ENCODE measurements around the gene MTRF1.

MTRF1 gene, protein sequence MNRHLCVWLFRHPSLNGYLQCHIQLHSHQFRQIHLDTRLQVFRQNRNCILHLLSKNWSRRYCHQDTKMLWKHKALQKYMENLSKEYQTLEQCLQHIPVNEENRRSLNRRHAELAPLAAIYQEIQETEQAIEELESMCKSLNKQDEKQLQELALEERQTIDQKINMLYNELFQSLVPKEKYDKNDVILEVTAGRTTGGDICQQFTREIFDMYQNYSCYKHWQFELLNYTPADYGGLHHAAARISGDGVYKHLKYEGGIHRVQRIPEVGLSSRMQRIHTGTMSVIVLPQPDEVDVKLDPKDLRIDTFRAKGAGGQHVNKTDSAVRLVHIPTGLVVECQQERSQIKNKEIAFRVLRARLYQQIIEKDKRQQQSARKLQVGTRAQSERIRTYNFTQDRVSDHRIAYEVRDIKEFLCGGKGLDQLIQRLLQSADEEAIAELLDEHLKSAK

DNA sequence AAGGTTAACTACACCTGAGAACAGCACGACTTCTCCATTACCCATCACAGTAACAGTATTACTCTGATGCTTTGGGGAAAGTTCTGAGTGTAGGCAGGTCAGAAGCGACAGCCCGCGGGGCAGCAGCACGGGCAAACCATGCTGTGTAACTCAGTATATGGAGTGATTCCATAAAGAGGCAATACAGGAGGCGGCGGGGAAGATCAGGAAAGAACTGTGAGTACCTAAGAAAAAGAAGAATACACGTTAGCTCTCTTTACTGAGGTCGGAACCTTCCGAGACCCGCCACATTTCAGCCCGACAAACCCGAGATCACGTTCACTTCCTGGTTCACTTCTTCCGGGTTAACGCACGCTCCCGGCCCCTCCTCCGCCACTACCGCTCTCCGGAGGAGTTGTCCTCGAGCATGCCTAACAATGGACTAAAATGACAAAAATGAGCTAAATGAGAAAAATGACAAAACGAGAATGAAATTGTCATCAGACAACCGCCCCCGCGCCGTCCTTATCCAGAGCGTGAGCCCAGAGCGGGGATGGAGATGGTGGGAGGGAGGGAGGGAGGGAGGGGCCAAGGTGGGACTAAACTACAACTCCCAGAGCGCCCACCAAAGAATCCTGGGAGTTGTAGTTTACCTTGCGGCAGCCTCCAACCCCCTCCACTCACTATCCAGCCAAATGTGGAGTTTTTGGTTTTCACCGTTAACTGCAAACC, at the start of gene MTRF1:
MTRF1 (minus strand) TSS at position 316 of the 711 bp plus-strand sequence. CDS start 2,669 bp downstream, outside the sequence.
- peak; percentile 94 for DNase-seq

DNA sequence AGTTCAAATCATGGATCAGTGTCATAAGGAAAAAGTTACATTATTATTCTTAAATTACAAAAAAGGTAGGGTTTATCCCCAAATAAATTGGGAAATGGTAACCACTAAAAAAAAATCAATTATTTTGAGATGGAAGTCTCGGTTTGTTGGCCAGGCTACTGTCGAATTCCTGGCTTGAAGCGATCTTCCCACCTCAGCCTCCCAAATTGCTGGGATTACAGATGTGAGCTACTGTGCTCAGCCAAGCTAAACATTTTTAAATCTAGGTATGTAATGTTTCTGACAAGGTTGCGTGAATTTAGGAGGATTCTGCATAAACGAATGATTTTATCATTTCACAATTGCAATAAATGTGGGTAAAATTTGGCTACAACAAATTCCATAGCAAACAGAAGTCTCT, 49.7 kb upstream of the MTRF1 start:
- no peak for DNase-seq

DNA sequence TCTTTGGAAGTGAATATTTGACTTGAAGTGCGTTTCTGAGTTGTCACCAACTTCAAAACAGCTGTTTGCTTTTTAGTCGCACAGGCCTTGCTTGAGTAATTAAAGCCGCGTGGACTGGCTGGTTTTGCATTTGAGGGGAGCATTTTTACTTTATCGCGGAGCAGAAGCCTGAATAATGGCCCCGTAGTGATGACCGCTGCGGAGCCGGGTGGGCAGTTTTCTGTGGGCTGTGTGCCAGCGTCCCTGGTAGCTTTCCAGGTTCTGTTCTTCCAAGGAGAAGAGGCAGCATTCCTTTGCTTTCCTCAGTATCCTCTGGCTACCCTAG, 48.8 kb upstream of the MTRF1 start:
- peak; percentile 67 for DNase-seq

DNA sequence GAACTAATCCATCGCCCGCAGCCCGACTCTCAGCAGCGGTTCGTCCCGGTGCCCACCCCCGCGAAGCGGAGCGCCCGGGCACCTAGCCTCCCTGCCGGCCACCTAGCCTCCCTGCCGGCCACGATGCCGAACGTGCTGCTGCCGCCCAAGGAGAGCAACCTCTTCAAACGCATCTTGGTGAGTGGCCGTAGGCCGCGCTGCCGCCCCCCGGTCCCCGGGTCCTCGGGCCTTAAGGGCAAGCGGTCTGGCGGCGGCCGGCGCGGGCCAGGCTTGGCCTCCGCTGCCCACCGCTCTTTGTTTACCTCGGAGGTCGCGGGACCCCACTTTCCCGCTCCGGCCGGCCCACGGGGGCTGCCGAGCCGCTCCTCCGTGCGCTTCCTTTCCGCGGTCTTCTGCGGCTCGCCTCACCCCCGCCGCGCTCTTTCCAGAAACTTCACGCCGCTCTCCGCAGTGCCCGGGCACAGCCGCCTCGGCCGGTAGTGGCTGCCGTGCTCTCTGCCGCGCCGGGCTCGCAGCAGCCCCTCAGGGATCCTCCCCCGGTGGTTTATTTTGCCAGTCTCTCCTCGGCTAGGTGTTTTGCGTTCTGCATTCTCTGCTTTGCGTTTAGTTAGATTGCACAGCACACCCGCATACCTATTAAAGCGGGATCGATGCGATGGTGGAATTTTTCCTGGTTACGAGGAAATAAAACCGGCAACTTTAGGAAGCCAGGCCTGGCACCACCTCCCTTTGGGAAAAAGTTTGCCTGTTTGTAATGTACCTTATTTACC, 48.2 kb upstream of the MTRF1 start:
- DNase-seq, result peak; percentile 73

DNA sequence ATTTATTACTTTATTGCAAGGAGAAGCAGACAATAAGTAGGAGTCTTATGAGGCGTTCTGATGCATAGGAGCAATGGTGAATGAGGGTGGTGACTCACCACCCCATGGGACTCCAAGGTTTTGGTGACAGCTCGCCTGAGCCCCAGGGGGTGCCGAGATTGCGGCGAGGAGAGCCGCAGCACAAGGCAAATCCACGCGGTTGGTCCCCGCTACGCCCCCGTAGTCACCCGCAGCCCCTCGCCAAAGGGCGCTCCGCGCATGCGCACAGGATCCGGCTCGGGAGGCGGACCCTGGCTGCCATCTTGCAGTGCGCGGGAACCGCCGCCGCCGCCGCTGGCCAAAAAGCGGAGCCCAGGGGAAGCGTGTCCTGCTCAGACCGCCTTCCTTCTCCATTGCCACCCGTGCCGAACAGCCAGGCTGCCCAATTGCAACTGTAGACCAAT, 47.6 kb upstream of the MTRF1 start, which contains the start of gene NAA16:
NAA16 (plus strand) TSS at position 305 of the 443 bp plus-strand sequence. CDS start 262 bp downstream, outside the sequence.
- peak; percentile 95 for DNase-seq

DNA sequence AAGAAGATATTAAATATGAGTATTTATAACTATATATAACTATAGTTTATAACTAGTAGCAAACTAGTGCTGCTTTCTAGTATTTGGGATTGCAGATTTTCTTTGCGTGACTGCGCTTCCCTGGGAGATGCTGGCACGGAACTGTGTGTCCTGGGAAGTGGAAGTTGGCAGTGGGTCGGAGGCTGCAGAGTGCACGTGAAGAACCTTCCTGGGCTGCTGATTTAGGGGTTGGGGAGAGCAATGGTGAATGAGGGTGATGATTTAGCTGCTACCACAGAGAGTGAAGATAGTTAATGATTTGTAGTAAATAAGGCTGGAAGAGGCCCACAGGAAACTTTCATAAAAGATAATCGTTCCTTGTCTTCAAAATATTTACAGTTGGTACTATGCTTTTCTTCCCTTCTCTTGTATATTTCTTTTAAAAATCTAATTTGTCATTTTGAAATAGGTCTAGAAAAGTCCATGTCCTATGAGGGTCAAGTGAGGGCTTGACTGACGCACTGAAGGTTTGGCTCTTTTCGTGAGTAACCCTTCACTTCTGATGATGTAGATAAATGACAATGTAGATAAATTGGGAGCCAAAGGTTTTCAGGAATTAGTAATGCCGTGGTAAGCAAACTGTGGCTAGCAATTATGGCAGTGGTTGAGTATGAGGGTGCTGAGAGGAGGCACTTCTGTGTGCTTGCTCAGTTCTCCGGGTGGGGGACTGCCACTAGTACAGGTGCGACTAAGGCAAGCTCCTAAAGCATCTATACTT, 44.7 kb upstream of the MTRF1 start:
- no peak for DNase-seq

DNA sequence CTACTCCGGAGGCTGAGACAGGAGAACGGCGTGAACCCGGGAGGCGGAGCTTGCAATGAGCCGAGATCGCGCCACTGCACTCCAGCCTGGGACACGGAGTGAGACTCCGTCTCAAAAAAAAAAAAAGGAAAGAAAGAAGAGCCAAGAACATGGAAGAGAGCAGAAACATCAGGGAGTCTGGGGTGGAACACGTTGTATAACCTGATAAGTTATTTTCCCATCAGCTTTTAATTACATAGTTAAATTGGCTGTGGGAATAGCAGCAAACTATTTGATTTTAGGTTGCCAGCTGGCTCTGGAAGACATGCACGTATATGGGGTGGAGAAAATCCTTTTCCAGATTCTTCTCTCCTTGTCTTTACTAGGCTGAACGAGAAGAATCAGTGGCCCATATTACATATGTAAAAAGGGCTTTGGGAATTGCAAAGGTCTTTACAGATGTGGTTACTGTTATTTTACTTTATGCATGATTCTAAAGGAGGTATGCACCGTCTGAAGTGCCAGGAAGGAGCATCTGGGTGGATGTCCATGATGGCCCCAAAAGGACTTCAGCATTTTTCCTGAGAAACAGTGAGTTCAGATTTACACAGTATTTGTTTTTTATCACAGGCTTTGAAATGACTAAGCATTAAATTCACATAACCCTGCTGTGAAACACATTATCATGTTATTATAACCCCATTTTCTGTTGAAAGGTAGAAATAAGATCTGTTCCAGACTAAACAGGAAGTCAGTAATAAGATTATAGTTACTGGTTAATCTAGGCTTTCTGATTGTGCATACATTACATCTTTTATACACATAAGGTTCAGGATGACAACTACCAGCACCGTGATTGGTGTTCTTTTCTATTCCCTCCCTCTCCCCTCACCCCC, 43.1 kb upstream of the MTRF1 start:
- DNase-seq, result no peak

DNA sequence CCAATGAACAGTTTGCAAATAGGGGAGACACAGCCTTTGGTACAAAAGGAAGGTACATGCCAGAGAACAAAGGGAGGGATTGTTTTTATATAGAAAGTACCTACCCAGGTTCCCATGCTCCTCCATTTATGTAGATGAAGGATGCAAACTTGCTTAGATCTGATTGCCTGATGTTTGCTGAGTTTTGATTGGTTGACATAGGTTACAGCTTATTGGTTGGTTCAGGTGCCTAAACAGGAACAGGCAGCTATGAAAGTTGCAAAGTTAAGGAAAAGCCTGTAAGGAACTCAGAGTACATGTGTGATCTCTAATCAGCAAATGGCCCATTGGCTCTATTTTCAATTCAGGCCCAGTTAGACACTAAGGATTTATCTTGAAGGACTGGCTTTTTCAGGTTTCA, 41.2 kb upstream of the MTRF1 start:
- no peak for DNase-seq

DNA sequence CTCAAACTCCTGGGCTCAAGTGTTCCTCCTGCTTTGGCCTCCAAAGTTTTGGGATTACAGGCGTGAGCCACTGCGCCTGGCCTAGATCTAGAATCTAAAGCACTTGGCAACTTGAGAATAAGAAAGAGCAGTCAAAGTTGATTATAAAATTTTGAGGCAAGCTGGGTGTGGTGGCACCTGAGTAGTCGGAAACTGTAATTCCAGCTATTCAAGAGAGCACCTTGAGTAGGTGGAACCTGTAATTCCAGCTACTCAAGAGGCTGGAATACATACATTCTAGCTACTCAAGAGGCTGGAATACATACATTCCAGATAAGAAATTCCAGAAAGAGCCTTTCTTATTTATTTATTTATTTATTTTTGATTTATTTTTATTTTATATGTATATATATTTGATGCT, 39.4 kb upstream of the MTRF1 start:
- no peak for DNase-seq

DNA sequence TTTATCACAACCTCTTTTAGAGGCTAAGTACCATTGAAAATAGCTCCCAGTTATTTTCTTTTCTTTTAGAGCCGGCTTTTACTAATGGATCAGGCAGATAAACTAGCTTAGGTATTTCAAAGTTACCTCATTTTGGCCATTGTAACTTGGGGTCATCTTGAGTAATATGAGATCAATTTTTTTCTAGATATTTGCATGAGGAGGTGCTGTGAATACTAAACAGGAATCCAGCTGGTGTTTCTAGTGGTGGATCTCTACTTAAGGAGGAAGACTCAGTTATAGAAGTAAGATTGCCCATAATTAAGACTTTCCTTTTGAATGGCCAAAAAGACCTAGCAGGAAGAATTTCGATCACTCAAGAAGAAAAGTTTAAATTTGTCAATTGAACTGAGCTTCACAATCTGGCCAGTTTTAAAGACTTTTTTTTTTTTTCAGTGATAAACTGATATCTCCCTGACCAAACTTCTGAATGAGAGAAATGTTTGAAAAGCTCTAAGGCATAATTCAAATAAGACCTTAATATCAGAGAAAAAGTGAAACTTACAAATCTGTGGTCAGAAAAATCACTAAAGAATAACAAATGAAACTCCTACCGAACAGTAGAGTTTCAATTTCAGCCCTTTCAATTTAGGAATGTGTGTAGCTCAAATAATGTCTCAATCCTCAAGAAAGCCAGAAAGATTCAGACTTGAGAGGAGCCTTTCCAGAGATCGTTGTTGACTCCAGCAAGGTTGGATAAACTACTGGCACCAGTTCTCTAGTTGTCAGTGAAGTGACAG, 36.1 kb upstream of the MTRF1 start:
- no peak for DNase-seq

DNA sequence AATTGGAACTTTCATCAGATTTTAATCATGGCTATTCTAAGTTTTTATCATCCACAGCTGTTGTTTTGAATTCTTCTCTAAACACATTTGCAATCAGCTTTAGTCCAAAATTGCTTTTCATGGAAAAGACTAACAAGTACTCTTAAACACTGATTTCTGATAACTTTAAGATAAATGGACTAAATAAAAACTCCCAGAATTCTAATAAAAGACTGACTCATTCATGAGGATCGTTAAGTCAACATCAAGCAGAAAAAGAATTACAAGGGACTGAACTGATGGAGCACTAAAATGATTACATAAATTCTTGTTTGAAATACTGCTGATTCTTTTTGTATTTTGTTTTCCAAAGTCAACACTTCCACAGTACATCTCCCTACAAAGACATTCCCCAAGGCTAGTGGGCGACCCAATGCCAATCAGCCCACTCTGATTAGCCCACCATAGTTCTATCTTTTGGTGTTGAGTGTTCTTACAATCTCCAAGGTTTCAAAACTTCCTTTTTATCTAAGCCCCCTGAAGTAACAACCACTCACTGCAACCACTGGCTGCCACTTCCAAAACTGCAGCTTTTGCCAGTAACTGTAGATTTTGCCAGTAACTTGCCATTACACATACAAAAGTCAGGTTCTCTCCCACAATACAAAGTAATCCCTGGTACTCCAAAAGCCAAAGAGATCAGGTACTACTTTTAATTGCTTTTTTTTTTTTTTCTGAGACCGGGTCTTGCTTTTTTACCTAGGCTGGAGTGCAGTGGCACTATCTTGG, 33.7 kb upstream of the MTRF1 start:
- no peak for DNase-seq

DNA sequence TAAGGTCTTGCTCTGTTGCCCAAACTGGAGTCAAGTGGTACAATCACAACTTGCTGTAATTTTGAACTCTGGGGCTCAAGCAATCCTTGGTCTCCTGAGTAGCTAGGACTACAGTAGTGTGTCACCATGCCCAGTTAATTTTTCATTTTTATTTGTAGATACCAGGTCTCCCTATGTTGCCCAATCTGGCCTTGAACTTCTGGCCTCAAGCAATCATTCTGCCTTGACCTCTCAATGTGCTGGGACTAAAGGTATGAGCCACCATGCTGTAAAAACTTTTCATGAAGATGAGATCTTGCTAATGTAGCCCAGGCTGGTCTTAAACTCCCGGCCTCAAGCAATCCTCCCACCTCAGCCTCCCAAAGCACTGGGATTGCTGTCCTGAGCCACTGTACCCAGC, 32.6 kb upstream of the MTRF1 start:
- no peak for DNase-seq

DNA sequence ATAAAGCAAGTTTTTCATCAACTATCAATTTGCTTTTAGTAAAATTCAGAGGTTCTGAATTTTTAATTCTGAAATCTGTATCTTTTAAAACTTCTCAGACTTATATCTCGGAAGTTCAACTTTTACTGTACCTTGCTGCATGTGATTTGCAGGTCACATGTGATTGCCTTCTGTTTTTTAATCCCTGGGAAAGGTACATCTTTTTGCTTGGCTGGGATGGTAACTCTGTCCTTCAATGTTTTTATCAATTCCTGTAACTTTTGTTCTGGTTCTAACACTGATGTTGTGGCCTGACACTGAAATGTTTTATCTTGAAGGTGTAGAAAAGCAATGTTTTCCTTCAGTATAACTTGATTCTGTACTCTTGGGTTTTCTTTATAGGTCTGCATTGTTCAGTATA, 31.5 kb upstream of the MTRF1 start:
- no peak for DNase-seq

DNA sequence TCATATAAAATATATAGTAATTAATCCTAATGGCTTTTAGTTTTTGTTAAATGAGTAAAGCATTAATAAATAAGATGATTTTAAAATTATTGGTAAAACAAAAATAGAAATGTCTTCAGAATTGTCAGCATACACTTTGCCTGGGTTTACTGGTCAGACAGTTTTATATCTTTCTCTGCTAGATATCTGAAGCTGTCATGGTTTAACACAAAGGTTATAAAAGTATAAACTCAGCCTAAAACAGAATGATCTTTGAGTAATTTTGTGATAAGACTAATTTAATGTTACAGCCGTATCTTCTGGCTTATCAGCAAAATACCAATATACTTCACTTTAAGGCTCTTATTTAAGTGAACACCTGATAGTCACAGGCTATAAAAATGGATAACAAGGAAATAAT, 29.9 kb upstream of the MTRF1 start:
- DNase-seq, result no peak

DNA sequence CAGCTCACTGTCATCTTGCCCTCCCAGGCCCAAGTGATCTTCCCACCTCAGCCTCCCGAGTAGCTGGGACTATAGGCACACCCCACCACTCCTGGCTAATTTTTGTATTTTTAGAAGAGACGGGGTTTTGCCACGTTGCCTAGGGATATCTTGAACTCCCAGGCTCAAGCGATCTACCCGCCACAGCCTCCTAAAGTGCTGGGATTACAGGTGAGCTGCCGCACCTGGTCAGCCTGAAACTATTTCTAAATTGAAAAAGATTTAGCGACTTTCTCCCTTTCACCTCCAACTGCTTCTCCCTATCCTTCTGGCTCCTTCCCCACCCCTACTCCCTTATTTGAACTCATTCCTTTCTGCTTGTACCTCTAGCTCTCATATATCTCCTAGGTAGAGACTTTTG, 27.9 kb upstream of the MTRF1 start:
- no peak for DNase-seq

DNA sequence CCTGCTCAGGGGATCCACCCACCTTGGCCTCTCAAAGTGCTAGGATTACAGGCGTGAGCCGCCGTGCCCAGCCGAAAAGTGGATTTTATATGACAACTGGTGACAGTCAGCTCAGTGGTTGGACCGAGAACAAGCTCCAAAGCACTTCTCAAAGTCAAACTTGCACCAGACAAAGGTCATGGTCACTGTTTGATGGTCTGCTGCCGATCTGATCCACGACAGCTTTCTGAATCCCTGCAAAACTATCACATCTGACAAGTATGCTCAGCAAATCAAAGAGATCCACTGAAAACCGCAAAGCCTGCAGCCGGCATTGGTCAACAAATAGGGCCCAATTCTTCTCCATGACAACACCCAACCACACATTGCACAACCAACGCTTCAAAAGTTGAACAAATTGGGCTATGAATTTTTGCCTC, 26.1 kb upstream of the MTRF1 start:
- DNase-seq, result no peak

DNA sequence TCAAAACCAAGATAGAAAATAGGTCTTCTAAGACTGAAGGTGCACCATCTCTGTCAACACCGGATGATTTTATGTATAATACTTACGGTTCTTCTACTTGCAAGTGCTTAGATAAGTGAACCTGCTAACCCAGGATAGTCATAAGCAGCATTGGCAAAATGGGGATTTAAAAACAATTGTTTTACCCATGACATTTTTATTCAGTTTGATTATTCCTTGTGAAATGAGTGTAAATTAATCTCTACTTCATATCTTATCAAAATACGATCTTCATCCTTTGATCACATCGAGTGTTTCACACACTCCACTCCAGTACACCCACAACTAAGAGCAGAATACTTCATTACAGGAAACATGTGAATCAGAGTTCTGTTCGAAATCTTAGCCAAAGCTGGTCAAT, 23.0 kb upstream of the MTRF1 start:
- no peak for DNase-seq

DNA sequence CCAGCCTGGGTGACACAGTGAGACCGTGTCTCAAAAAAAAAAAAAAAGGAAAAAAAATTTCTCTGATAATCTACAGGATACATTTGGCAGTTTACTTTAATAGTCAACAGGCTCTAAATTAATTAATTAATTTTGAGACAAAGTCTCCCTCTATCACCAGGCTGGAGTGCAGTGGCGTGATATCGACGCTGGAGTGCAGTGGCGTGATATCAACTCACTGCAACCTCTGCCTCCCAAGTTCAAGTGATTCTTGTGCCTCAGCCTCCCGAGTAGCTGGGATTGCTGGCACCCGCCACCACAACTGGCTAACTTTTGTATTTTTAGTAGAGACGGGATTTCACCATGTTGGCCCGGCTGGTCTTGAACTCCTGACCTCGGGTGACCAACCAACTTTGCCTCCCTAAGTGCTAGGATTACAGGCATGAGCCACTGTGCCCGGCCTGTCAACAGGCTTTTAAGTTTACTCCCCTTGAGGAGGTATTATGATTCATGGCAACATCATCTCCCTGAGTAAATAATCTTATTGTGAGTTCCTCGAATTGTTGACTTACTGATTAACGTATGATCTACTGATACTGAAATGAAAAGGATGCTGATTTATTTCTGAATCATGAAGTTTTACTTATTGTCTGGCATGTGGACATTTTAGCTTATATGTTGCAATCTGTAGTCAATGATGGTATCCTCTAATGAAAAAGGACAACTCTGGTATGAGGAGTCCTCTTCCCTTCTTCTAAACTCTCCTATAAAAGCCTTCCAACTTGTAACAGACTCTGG, 21.3 kb upstream of the MTRF1 start:
- DNase-seq, result no peak

DNA sequence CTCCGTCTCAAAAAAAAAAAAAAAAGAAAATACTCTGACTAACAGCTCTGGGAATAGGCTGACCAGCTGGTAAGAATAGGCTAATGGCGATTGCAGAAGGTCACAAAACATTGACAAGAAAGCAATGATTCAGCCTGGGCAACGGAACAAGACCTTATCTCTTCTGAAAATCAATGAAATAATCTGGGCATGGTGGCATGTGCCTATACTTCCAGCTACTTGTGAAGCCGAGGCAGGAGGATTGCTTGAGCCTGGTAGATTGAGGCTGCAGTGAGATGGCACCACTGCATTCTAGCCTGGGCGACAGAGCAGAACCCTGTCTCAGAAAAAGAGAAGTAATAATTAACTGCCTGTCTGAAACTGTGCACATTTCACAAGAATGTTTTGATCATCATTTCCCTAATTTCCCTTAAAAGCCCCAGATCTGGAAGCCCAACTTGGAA, 18.8 kb upstream of the MTRF1 start:
- peak; percentile 22 for DNase-seq
